ENCODE measurements around the gene CDS1.
"Not testable (repeated sequence)": the region's sequence is repeated elsewhere in the genome, so short reads cannot be mapped to it uniquely, and the experiment has no call there.

The CDS1 gene

DNA sequence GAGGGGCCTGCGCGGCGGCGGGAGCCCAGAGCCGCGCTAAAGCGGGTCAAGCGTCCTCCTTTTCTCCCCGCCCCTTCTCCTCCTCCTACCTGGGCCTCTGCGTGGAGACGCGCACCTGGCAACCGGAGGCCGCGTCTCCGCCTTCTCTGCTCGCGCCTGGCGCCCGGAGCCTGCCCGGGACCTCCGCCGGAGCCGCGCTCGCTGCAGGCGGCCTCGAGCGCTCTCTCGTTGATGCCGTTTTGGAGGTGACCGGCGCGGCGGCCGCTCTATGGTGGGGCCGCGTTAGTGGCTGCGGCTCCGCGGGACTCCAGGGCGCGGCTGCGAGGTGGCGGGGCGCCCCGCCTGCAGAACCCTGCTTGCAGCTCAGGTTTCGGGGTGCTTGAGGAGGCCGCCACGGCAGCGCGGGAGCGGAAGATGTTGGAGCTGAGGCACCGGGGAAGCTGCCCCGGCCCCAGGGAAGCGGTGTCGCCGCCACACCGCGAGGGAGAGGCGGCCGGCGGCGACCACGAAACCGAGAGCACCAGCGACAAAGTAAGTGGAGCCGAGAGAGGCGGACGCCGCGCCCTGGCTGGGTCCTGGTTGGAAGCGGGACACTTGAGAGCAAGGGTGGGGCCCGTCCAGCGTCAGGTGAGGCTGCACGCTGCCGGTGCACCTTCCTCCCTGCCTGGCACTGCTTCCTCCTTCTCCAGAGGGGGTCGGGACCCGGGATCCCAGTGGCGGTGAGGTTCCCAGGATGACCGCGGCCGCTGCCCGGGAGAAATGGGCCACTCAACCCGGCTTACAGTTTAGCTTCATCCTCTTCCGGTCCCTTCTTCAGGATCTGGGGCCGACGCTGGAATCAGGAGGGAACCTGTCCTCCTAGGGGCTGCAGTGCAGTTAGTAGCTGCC is at the start of gene CDS1:
TSS of gene CDS1 (plus strand) at position 140 of the 888 bp plus-strand sequence. CDS start at position 415, 275 bp downstream.
- DNase-seq (ENCODE audit: low read depth) = no peak

- DNase-seq (ENCODE audit: low read depth) = no peak
Measured at GRCh38 chr4:84535901-84536300, 47.0 kb upstream of the CDS1 start.

DNA sequence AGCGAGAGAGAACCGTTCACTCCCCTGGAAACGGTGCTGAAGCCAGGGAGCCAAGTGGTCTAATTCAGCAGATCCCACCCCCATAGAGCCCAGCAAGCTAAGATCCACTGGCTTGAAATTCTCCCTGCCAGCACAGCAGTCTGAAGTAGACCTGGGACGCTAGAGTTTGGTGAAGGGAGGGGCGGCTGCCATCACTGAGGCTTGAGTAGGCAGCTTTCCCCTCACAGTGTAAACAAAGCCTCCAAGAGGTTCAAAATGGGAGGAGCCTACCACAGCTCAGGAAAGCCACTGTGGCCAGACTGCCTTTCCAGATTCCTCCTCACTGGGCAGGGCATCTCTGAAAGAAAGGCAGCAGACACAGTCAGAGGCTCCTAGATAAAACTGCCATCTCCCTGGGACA is 37.8 kb upstream of the CDS1 start:
- DNase-seq (ENCODE audit: low read depth) = no peak

DNA sequence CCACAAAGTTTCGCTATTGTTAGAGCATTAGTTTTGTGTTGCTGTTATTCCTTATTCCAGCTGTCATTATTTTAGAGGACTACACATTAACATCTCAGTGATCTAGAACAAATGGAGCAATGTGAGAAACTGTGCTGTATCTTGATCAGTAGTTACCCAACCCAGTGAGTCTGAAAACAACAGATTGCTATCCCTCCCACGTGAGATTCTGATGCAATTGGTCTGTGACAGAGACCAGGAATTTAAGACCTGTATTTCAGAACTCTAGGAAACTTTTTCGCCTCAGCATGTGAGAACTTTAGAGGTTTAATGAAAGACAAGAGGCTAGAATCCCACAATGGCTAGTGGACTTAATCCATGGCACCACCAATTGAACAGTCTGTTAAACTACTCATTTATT is 35.7 kb upstream of the CDS1 start:
- DNase-seq (ENCODE audit: low read depth) = no peak

DNA sequence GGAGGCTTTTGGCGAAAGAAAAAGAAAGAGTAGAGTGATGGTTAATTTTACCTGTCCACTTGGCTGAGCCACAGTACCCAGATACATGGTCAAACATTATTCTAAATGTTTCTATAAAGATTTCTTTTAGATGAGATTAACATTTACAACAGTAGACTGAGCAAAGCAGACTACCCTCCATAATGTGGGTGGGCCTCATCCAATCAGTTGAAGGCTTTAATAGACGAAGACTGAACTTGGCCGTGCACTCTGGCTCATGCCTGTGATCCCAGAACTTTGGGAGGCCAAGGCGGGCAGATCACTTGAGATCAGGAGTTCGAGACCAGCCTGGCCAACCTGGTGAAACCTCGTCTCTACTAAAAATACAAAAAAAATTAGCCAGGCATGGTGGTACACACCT is 33.7 kb upstream of the CDS1 start:
- DNase-seq (ENCODE audit: low read depth) = not testable (repeated sequence)

- DNase-seq (ENCODE audit: low read depth) = no peak
Measured at GRCh38 chr4:84562156-84562555, 20.8 kb upstream of the CDS1 start.

- DNase-seq (ENCODE audit: low read depth) = no peak
Measured at GRCh38 chr4:84563002-84563401, 19.9 kb upstream of the CDS1 start.

GRCh38 chr4:84565951-84566350 is 17.0 kb upstream of the CDS1 start:
- DNase-seq (ENCODE audit: low read depth) = no peak

- no peak for DNase-seq (ENCODE audit: low read depth)
Measured at GRCh38 chr4:84568496-84568895, 14.4 kb upstream of the CDS1 start.

- DNase-seq (ENCODE audit: low read depth) = no peak
Measured at GRCh38 chr4:84569009-84569408, 13.9 kb upstream of the CDS1 start.

DNA sequence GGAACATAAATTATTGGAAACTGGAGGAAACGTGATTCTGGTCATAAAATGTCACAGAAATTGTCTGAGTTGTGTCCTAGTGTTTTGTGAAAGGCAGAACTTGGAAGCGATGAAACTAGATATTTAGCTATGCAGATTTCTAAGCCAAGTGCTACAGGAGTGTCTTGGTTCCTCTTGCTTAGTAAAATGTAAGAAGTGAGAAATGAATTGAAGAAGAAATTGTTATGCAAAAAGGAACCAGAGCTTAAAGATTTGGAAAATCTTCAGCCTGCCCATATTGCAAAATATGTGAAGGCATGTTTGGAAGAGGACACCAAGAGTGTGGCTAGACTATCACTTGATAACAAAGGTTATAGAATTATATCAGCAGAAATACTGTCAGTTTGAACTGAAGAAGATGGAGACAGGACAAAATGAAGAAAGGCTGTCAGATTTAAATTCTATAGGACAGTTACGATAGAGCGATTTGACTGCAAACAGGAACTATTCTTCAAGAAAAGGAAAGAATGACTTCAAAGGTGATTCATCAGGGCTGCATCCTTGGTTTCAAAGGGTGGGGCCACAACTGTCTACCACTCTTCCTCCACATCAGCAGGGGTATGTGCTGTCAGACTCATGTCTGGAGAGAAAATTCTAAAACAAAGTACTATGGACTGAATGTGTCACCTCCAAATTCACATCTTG is 9.4 kb upstream of the CDS1 start:
- no peak for DNase-seq (ENCODE audit: low read depth)

DNA sequence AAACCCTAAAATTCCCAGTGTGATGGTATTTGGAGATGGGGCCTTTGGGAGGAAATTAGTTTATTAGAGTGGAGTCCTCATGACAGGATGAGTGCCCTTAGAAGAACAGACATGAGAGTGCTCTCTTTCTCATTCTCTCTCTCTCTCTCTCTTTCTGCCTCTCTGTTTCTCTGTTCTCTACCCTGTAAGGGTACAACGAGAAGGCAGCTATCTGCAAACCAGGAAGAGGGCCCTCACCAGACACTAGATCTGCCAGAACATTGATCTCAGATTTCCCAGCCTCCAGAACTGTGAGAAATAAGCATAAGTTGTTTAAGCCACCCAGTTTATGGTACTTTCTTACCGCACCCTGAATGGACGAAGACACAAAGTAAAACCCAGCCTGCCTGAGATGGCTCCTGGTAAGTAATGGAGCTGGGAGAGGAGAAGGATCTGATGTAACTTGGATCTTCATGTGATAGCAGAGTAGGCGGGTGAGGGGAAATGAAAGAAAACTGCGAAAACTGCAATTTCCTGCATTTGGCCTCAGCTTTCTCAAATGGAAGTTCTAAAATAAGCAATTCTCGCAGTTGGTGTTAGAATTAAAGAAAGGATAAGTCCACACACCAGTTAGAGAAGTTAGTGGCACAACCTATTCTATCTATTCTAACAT is 8.7 kb upstream of the CDS1 start:
- no peak for DNase-seq (ENCODE audit: low read depth)

DNA sequence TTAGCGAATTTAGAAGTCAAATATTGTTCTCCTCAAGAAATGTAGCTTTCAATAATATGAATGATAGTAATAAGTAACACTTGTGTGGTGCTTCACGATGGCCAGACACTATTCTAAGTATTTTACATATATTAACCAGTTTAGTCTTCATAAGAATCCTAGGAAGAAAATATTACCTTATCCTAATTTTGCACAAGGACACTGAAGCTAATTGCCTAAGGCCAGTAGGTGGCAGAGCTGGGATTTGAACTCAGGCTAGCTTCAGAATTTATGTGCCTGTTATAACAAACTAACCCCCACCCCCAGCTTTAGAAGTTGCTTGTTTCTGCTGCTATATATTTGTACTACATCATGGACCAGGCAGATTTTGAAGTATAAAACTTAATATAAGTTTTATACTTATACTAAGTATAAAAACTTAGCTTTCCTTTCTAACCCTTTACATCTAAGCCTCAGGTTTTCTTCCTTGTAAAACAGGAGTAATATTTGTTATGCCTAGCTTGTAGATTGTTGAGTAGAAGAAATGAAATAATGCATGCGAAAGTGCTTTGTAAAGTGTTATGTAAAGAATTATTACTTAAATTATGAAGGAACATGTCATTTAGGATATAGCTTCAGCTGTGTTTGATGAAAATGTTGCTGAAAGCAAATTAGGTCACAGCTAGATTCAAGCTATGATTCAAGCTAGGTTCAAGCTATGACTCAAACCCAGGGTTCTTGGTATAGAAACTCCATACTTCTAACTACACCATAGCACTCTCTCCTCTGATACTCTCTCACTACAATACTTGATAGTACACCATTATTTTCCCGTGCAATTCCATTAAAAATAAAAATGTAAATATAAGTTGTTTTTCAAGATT is 4.2 kb upstream of the CDS1 start:
- DNase-seq (ENCODE audit: low read depth) = no peak

GRCh38 chr4:84579403-84579776 is 3.5 kb upstream of the CDS1 start:
- DNase-seq (ENCODE audit: low read depth) = no peak

DNA sequence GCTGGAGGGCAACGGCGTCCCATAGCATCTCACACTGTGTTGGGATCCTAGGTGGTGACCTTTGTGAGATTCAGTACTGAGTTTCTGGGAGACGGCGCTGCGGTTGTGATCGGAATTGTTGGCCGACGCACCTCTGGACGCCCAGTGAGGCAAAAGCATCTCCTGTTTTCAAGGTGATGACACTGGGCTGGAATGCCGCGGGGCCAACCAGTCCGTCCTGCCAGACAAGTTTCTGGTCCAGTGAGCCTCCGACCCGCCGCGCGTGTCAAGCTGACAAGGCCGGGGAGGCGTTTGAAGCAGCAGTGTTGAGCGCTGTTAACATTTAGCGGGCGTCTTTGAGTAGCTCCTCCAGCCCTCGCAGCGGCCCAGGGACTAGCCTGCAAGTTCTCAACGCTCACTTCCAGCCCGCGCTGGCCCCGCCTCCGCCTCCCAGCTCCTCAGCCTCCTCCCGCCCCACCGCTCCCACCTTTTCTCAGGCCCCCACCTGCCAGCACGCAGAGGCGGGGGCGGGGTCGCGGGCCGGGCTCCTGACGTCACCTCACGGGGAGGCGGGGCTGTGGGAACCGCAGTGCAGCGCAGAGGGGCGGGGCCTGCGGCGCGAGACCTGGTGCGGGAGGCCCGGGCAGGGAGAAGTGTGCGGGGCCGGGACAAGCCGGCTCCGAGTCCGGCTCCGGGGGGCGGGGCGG is 482 bp upstream of the CDS1 start:
- DNase-seq (ENCODE audit: low read depth) = peak; percentile 72

GRCh38 chr4:84583876-84584380 is 1.0 kb downstream of the CDS1 start:
- no peak for DNase-seq (ENCODE audit: low read depth)

GRCh38 chr4:84585251-84585650 is 2.3 kb downstream of the CDS1 start:
- DNase-seq (ENCODE audit: low read depth) = no peak

GRCh38 chr4:84594724-84595123 is 11.8 kb downstream of the CDS1 start:
- no peak for DNase-seq (ENCODE audit: low read depth)

- DNase-seq (ENCODE audit: low read depth) = no peak
Measured at GRCh38 chr4:84596826-84597225, 13.9 kb downstream of the CDS1 start.

- DNase-seq (ENCODE audit: low read depth) = no peak
Measured at GRCh38 chr4:84597450-84597849, 14.5 kb downstream of the CDS1 start.

GRCh38 chr4:84606645-84607044 is 23.7 kb downstream of the CDS1 start:
- no peak for DNase-seq (ENCODE audit: low read depth)

Data from activated gamma-delta T cell treated with anti-CD3 and anti-CD28 coated beads, Interleukin-2, amount 50 U/mL, for 16 hours (primary cell).